NCI-H82 (cell line): Measurements from ENCODE around the gene UBALD1.
"Not testable (repeated sequence)": the region's sequence is repeated elsewhere in the genome, so short reads cannot be mapped to it uniquely, and the experiment has no call there.

ENCODE experiments used
- DNase-seq: peaks from one replicate; lab custom pipeline; 2025; lab: John Stamatoyannopoulos, UW

UBALD1 gene

GRCh38 chr16:4599037-4599436 lies 15.7 kb downstream of the UBALD1 start:
- DNase-seq = no peak

DNA sequence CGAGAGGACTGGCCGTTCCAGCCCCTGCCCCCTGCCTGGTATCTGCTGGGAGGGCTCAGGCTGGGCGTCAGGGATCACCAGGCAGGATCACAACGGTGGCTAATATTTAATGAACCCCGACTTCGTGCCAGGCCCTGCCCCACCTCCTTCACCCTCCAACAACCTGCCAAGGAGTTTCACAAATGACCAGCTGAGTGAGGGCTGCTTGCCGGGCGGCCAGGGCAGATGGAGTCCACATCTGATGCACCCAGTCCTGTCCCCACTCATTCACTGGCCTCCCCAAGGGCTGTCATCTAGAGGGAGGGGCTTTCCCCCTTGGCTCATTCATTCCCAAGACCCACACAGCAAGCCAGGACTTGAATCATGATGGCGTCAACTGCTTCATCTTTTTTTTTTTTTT lies 17.5 kb downstream of the UBALD1 start:
- DNase-seq = no peak

DNA sequence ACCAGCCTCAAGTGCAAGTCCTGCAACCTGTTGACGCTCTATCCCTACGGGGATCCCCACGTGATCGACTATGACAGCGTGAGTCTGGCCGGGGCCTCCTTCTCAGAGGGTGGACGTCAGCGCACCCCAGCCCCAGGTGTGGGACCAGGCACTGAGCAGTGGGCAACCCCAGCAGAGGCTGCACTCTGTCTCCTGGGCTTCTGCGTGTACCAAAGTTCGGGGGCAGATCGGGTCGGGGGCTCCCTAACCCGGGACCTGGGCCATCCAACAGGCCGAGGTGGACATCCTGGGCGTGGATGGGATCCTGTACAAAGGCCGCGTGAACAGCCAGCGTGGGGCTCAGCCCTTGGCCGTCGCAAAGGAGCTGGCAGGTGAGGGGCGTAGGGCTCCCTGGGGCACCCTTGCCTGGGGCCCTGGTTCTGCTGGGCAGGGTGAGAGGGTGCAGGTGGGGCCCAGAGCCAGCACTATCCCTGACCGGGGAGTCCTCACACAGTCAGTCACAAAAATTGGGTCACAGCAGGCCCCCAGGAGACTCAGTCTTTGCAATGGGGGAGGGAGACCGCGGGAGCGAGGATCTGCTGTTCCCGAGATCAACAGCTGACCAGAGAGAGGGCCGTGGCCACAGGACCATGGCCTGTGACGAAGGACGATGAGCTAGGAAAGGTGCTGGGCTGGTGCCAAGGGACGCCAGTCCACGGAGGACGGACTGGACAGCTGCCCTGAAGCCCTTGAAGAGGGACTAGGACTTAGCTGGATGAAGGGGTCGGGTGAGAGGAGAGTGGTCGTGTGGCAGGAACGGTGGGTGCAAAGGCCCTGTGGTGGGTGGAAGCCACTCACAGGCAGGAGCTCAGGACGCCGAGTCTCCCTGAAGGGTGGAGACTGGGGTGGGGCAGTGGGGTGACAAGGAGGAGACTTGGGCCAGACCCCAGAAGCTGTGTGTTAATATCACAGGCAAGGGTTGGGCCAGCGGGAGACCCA lies 20.0 kb downstream of the UBALD1 start:
- DNase-seq = no peak

GRCh38 chr16:4593086-4593485 lies 21.6 kb downstream of the UBALD1 start:
- peak; percentile 61 for DNase-seq

DNA sequence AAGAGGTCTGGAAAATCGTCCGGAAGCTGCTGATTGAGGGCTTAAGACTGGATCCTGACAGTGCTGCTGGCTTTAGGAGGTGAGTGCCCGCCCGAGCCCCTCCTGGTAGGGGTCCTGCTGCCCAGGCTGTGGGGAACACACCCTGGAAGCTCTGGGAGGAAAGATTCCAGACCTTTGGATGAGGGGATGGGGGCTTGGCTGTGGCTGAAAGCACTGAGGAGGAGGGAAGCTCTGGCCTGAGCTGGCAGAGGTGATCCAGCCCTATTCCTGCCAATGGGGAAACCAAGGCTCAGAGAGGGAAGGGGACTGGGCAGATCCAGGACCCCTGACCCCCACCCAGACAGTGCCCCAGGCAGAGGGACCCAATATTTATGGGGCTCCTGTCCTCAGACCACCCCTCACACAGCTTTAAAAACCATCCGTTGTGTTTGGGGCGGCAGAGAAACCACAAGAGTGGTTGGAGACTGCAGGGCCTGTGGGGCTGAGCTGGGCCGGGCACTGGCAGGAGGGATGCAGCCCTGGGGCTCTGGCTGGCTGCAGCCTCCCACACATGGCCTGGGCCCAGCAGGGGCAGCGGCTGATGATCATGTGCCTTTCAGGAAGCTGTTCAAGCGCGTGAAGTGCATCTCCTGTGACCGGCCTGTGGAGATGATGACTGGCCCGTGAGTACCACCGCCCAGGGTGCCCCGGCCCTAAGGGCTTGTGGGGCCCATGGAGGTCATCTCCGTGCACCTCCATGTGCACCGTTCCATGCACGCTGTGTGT lies 22.8 kb downstream of the UBALD1 start:
- no peak for DNase-seq

GRCh38 chr16:4591191-4591590 lies 23.5 kb downstream of the UBALD1 start:
- no peak for DNase-seq

- no peak for DNase-seq
Measured at GRCh38 chr16:4588961-4589360, 25.7 kb downstream of the UBALD1 start.

GRCh38 chr16:4588386-4588785 lies 26.3 kb downstream of the UBALD1 start:
- DNase-seq = no peak

GRCh38 chr16:4586291-4586690 lies 28.4 kb downstream of the UBALD1 start:
- no peak for DNase-seq

DNA sequence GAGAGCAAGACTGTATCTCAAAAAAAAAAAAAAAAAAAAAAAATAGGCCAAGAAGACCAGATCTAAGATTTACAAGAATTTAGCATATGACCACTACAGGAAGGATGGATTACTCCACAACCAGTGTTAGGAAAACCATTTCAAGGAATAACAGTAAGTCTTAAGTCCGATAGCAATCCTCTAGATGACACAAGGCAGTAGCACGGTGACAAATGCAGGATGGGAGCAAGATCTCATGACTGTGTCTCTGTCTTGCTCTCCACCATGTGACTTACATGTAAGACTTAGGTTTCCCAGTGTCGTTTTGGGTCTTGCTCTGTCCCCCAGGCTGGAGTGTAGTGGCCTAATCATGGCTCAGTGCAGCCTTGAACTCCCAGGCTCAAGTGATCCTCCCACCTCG lies 30.8 kb downstream of the UBALD1 start:
- no peak for DNase-seq

DNA sequence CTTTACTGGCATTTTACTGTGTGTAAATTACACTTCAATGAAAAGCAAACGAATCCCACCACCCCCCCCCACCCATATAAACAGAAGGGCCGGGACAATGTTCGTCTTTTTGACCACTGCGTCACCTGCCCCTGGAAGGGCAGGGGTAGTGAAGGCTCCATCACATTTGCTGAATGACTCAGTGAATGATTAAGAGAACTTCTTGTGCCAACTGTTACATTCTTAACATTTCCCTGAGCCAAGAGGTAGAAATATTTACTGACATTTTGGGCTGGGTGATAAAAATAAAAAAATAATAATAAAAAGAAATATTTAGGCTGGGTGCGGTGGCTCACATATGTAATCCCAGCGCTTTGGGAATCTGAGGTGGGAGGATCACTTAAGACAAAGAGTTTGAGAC lies 34.4 kb downstream of the UBALD1 start:
- no peak for DNase-seq

- DNase-seq = no peak
Measured at GRCh38 chr16:4578961-4579530, 35.6 kb downstream of the UBALD1 start.

DNA sequence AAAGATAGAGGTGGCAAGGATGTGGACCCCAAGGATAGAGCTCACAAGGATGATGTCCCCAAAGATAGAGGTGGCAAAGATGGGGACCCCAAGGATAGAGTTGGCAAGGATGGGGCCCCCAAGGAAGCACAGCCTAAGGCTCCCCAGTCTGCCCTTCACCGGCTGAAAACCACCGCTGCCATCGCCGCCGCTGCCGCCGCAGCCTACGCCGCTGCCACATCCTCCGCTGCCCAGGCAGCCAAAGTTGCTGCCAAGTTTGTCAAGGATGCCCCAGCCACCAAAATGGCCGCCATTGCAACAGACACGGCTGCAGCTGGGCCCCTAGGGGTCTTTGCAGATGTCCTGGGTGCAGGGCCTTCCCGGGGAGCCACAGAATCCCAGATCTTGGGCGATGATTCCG lies 38.7 kb downstream of the UBALD1 start:
- DNase-seq = no peak

DNA sequence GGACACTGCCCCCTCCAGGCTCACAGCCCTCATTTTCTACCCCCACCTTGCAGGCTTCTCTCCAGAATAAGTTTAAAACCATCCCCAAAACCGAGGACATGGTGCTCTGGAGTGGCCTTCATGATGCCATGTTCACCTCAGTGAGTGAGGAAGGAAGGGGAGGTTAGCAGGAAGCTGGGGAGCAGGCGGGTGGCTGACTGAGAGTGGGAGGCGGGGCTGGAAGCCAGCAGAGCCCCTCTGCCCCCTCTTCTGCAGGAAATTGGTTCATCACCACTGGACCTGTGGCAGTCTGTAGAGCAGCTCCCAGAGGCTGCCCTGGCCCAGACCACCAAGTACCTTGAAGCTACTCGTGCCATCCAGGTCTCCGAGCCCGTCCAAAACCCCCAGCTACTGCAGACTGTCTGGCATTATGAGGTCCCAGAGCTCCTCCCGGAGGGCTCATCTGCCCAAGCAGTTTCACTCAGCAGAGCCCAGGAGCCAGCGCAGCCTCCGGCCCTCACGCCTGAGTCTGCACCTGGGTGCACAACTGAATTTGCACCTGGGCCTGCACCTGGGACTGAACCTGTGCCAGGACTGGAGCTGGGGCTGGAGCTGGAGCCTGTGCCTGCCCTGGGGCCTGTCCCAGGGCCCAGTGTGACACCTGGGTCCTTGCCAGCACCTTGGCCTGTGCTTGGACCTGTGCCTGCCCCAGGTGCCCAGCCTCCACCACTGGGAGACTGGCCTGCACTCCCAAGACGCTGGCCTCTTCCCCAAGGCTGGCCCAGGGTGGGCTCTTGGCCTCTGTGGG lies 39.6 kb downstream of the UBALD1 start:
- no peak for DNase-seq

- not testable (repeated sequence) for DNase-seq
Measured at GRCh38 chr16:4573926-4574325, 40.8 kb downstream of the UBALD1 start.

DNA sequence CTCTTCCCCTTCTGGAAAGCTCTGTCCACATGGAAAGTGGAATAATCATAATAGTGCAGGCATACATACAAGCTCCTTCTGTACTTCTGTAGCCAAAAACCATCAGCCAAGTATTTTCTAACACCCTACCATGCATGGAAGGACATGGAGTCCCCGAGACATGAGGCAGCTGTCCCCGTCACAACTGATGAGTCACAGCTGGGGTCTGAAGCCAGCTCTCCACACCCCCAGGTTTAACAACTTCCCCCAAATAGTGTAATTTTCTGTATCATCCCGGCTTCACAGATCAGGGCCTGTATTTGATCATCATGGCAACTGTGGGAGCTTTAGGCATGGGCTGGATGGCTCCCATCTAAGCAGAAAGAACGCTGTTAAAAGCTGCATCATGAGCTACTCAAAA lies 42.0 kb downstream of the UBALD1 start:
- no peak for DNase-seq

DNA sequence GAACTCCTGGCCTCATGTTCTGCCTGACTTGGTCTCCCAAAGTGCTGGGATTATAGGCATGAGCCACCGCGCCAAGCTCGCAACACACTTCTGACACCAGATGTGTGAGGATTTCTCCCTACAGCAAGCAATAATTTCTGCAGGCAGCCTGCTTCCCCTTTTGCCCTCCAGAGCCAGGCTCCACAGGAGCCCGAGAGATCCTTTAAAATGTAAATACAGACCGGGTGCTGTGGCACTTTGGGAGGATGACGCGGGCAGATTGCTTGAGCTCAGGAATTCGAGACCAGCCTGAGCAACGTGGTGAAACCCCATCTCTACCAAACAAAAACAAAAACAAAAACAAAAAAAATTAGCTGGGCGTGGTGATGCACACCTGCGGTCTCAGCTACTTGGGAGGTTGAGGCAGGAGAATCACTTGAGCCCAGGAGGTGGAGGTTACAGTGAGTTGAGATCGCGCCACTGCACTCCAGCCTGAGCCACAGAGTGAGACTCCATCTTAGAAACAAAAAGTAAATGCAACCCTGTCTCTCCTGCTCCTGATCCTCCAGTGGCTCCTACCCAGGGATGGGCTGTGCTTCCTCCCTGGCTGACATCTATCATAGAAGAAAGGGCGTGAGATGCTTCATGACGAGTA lies 43.9 kb downstream of the UBALD1 start:
- DNase-seq = no peak

GRCh38 chr16:4570086-4570485 lies 44.6 kb downstream of the UBALD1 start:
- no peak for DNase-seq

- DNase-seq = no peak
Measured at GRCh38 chr16:4566144-4566543, 48.5 kb downstream of the UBALD1 start.

DNA sequence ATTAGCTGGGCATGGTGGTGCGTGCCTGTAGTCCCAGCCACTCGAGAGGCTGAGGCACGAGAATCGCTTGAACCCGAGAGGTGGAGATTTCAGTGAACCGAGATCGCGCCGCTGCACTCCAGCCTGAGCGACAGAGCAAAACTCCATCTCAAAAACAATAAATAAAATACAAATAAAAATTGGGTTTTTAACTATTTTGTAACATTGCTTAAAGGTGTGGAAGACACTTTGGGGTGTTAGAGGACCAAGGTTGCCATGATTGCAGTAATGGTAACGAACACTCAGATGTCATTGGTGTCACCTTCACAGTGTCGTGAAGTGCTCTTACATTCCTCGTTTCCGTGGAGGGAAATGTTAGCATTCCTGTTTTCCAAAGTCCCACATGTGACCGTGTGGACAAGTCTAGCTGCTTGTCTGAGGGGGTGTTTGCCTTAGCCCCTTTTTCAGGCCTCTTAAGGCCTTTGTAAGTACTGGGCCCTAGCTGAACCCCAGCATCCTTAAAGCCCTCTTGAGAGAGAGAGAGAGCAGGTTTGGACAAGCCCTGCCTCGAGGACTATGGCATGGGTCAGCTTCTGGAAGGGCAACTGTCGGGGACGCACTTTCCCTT lies 49.9 kb downstream of the UBALD1 start:
- no peak for DNase-seq

- DNase-seq = no peak
Measured at GRCh38 chr16:4561596-4561995, 53.1 kb downstream of the UBALD1 start.
